ENCODE results near the gene ZMYND15. TPM values are rescaled to one million over a fixed set of nuclear protein-coding genes. Genes with fewer than 3 reads are reported as not detected.
A peak's percentile ranks its signal among the peaks of the same experiment; 100 is the strongest.
"Not testable (repeated sequence)": the region's sequence is repeated elsewhere in the genome, so short reads cannot be mapped to it uniquely, and the experiment has no call there.

The ZMYND15 gene
- total RNA-seq, 1 donor from 2014 or later, result 0.11 TPM

DNA sequence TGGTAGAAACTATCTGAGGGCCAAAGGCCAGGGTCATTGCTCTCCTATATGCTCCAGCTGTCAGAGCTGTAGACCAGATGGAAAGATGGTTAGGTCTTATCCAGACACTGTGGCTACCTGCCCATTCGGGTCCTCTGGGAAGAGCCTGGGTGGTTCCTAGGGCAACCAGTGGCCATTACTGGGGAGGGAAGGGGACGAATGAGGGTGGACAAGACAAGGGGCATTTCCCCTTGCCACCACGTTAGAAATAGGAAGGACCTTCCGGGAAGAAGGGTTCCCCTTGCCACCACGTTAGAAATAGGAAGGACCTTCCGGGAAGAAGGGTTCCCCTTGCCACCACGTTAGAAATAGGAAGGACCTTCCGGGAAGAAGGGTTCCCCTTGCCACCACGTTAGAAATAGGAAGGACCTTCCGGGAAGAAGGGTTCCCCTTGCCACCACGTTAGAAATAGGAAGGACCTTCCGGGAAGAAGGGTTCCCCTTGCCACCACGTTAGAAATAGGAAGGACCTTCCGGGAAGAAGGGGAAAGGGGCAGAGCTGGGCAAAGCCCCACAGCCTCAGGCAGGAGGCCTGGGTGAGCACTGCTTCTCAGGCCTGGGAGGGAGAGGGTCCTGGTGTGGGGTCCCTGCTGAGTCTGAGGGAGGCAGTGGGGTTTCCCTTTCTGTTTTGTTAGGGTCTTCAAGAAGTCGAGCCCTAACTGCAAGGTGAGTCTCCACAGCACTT lies 25.1 kb upstream of the ZMYND15 start:
- intact Hi-C loops (cut with DNase I); DNase-seq (ENCODE audit: missing footprints); ATAC-seq: not testable (repeated sequence)

DNA sequence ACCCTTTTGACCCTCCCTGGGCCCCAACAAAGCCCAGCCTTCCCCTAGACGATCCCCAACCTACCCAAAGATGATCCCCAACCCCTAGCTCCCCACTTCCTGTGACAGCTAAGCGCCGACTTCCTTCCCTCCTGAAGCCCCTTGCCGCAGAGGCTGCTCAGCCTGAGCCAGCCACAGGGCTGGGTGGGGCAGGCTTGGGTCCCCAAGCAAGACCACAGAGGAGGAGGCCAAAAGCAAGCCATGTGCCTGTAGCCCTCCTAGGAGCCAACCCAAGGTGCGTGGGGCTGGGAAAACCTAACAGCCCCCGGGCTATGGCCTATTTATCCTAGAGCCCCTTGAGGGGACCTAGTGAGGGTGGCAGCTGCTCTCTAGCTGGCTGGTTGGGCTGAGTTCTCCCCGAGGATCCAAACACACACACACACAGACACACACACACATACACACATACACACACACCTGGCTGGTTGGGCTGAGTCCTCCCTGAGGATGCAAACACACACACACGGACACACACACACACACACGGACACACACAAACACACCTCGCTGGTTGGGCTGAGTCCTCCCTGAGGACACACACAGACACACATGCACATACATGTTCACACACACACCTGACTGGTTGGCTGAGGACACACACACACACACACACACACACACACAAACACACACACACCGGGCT lies 24.4 kb upstream of the ZMYND15 start:
- DNase-seq (ENCODE audit: missing footprints), result no peak
- intact Hi-C loops (cut with DNase I), result no loop called here

DNA sequence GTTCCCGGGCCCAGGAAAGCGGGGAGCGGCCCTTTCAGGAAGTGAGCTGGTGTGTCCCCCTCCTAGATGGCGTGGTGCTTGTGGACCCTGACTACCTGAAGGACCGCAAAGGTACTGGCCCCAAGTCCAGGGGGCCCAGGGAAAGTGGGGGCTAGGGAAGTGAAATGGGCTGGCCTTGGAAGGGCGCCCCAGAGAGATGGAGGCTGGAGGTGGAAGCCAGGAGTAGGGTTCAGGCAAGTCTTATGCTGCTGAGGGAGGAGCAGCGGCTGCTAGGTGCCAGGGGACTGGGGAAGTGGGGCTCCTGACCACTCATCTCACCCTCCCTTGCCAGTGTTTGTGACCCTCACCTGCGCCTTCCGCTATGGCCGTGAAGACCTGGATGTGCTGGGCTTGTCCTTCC lies 23.6 kb upstream of the ZMYND15 start:
- intact Hi-C loops (cut with DNase I), result no loop called here
- no peak for ATAC-seq

More for the DNA sequence above, 24.4 kb upstream of the ZMYND15 start:
- ATAC-seq, result no peak

DNA sequence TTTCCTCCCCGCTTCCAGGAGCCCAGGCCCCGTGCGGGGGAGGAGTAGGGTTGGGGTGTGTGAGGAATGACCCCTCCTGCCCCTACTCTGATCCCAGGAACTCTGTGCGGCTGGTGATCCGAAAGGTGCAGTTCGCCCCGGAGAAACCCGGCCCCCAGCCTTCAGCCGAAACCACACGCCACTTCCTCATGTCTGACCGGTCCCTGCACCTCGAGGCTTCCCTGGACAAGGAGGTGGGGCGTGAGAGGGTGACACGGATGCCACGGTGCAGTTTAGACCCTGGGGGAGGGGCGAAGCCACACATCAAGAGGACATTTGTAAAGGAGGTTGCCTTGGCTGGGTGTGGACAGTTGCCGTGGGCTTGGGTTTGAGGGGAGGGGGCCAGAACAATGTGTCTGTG lies 21.8 kb upstream of the ZMYND15 start:
- intact Hi-C loops (cut with DNase I), result no loop called here
- DNase-seq (ENCODE audit: missing footprints), result peak; percentile 78

More for the DNA sequence above, 23.6 kb upstream of the ZMYND15 start:
- DNase-seq (ENCODE audit: missing footprints), result no peak

DNA sequence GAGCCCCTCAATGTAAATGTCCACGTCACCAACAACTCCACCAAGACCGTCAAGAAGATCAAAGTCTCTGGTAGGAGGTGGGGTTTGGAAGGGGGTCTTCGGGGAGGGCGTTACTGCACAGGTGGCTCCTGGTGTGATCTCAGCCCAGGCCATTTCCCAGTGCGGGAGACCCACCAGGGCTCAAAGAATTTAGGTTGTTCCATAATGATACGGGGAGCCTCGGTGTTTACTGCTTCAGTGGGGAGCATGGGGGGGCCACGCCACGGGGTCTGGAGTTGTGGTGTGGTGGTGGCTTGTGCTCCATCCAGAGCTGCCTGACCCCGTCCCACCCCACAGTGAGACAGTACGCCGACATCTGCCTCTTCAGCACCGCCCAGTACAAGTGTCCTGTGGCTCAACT lies 21.4 kb upstream of the ZMYND15 start:
- intact Hi-C loops (cut with DNase I), result no loop called here
- no peak for ATAC-seq
- DNase-seq (ENCODE audit: missing footprints), result no peak

More for the DNA sequence above, 21.8 kb upstream of the ZMYND15 start:
- no peak for ATAC-seq

DNA sequence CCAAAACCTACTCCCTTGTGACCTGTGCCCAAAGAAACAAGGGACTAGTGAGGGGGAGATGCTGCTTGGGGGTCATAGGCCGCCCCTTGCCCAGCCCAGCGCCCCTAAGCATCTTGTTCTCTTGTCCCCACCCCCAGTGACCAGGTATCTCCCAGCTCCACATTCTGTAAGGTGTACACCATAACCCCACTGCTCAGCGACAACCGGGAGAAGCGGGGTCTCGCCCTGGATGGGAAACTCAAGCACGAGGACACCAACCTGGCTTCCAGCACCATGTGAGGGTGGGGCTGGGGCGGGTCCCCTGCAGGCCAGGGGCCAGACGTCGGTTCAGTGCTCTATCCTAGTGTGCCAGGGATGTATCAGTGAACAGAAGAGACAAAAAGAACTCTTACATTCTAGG lies 20.5 kb upstream of the ZMYND15 start:
- DNase-seq (ENCODE audit: missing footprints) (no peak), ATAC-seq (no peak)
- intact Hi-C loops (cut with DNase I), result no loop called here

DNA sequence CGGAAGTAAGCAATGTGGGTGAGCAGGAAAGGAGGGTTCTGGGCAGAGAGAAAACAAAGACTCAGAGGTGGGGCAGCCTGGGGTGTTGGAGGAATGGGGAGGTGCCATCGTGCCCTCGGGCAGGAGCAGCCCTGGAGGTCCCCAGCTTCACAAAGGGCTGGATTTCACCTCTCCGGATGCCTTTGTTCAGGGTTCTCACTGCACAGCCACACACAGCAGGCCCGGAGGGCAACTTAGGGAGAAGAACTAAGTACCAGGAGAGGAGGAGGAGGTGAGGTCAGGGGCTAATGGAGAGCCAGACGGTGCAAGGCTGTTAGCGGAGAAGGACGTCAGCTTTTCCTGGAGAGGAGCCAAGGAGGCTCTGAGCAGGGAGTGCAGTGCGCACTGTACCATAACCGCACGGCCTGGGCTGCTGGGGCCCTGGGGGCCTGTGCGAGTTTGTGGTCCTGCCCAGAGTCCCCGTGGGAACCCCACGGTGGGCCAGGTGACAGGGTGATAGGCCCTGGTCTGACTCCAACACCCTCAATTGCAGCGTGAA lies 19.9 kb upstream of the ZMYND15 start:
- no peak for DNase-seq (ENCODE audit: missing footprints)
- intact Hi-C loops (cut with DNase I), result no loop called here
- peak; percentile 40 for ATAC-seq

DNA sequence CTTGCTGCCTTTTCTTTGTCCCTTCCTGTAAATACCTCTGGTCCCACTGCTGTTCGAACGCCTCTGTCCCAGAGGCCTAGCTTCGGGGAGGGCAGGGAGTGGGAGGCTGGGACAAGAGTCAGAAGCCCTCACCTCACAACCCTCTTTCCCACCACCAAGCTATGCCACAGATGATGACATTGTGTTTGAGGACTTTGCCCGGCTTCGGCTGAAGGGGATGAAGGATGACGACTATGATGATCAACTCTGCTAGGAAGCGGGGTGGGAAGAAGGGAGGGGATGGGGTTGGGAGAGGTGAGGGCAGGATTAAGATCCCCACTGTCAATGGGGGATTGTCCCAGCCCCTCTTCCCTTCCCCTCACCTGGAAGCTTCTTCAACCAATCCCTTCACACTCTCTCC lies 18.8 kb upstream of the ZMYND15 start:
- intact Hi-C loops (cut with DNase I), result no loop called here
- ATAC-seq (no peak), DNase-seq (ENCODE audit: missing footprints) (no peak)

DNA sequence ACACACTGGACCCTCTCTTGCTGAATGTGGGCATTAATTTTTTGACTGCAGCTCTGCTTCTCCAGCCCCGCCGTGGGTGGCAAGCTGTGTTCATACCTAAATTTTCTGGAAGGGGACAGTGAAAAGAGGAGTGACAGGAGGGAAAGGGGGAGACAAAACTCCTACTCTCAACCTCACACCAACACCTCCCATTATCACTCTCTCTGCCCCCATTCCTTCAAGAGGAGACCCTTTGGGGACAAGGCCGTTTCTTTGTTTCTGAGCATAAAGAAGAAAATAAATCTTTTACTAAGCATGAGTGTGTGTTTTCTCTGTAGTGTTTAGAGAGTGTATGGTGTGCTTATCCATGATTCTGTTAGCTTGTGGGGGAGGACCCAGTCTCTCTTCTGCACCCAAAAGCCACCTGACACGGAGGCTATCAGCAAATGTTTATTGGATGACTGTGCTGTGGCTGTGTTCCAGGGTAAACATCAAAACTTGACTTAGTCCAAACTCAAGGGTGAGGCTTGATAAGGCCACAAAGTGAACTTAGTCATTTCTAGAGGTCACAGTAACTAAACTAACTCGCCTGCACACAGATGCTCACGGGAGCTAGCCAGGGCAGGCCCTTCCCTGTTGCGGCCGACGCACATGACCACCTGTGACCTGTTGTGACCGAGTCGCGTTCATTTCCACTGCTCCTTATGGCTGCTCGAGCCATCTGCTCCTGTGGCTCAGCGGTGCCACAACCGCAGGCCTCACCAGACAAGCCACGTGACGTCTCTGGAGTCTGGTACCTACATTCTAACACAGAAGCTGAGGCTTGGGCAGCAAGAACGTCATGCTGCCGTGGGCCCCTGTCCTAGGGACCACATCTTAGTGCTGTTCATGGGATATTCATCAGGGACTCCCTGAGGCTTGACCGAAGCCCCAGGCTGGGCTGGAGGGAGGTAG lies 18.2 kb upstream of the ZMYND15 start:
- intact Hi-C loops (cut with DNase I), result no loop called here
- no peak for DNase-seq (ENCODE audit: missing footprints)

DNA sequence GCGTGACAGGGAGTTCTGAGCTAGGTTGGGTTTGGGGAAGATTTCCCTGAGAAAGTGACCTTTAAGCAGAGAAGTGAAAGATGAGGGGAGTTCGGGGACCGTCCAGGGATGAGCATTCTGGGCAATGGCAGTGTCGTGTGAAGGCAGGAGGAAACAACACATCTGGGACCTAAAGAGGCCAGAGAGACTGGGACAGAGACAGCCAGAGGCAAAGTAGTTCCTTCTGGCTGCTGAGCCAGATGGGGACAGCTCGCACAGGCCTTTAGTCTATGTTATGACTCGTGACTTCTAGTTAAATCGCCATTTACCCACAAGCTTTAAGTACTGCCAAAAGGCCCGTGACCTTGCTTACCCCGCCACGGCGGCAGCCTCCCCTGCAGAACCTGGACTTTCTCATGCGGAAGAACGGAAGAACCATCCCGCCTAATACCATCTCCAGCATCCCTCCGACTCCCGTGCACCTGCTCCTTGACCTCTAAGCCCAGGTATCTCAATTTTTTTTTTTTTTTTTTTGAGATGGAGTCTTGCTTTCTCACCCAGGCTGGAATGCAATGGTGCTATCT lies 16.9 kb upstream of the ZMYND15 start:
- intact Hi-C loops (cut with DNase I), result no loop called here
- ATAC-seq (no peak), DNase-seq (ENCODE audit: missing footprints) (no peak)

More for the DNA sequence above, 18.2 kb upstream of the ZMYND15 start:
- ATAC-seq, result peak; percentile 57

DNA sequence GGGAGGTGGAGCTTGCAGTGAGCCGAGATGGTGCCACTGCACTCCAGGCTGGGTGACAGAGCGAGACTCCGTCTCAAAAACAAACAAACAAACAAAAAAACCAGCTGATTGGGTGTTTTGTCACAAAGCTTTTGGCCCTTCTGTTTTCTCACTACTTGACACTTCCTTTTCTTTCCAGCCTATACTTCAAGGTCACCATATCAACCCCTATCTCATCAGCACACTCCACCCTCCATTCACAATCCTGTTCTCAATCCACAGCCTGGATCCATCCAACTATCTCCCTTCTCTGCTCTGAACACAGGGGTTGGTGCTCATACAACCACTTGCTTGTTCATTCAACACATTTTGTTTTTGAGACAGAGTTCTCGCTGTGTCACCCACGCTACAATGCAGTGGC lies 15.0 kb upstream of the ZMYND15 start:
- no peak for DNase-seq (ENCODE audit: missing footprints)
- intact Hi-C loops (cut with DNase I), result no loop called here
- ATAC-seq, result no peak

DNA sequence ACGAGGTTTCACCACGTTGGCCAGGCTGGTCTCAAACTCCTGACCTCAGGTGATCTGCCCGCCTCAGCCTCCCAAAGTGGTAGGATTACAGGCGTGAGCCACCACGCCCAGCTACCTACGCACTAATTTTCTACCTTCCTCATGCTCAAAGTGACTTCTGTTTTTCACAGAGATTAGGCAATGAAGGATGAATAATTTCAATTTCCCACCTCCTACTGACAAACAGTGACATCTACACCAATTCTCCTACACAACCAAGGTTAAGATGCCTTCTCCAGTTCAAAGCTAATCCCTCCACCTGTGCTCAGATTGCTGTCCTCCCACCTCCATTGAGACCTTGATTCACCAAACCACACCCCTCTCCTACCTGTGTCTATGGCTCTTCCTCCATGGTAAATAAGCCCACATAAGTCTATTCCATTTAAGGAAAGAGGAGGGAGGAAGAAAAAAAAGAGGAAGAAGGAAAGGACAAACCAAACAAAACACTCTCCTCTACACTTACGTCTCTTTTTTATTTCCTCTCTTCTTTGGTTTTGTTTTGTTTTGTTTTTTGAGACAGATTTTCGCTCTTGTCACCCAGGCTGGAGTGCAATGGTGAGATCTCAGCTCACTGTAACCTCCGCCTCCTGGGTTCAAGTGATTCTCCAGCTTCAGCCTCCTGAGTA lies 13.9 kb upstream of the ZMYND15 start:
- DNase-seq (ENCODE audit: missing footprints), result no peak
- no peak for ATAC-seq
- intact Hi-C loops (cut with DNase I), result no loop called here

DNA sequence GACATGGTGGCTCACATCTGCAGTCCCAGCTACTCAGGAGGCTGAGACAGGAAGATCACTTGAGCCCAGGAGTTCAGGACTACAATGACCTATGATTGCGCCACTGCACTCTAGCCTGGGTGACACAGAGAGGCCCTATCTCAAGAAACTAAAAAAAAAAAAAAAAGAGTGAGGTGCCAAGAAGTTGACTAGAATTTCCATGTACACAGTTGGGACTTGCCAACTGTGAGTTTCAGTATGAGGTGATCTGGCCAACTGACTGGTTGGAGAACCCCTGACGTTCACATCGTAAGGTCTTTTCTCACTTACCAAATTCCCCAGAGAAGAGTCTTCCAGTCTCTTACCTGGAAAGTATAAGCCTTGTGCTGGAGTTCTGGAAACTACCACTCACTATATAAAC lies 11.5 kb upstream of the ZMYND15 start:
- intact Hi-C loops (cut with DNase I), result no loop called here
- ATAC-seq (no peak), DNase-seq (ENCODE audit: missing footprints) (peak; percentile 20)

DNA sequence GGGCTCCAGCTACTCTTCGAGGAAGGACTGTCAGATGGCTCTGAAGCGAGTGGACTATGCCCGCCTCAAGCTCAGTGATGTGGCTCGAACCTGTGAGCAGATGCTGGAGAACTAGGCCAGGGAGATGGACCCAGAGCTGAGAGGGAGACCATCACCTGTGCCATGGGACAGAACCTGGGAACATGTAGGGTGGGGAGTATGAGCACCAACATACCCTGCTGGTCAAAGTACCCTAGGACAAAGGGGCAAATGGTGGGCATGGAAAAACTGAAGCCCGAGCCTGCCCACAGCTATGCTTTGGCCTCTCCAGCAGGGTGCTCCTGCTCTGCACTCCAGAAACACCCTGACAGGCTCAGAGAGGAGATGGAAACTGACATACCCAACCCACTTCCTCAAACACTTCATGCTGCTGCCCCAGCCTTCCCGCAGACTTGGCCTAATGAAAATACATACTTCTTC lies 6.5 kb upstream of the ZMYND15 start:
- ATAC-seq (no peak), DNase-seq (ENCODE audit: missing footprints) (peak; percentile 80)
- intact Hi-C loops (cut with DNase I), result loop anchor here (5.0 kb wide), 1 partner anchor 54 kb away; the partner anchor contains the start of genes GLTPD2 and VMO1

DNA sequence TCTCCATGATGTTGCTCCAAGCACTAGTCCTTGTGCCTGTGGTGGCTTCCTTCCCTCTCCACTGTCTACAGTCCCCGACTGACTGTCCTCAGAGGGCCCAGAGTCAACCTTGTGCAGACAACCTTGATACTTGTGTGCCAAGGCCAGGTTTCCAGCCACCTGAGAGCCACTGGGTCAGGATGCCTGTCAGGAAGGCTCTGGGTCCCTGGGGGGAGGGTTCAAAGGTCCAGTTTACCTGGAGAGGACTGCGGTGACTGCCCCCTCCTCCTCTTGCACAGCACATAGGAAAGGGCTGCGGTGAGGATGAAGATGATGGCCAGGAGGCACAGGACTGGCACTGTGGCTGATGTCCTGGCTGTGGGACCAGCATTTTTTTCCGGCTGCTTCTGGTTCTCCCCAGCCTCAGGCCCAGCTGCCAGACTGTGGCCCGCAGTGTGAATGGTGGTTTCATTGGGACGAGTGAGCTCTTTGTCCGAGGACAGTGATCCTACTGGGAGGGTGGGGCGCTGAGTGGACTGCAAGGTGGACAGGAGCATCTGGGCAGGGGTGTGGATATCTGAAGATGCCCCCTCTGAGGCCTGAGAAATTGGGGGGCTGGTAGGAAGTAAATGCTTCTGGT lies 4.7 kb upstream of the ZMYND15 start:
- ATAC-seq (no peak), DNase-seq (ENCODE audit: missing footprints) (no peak)
- intact Hi-C loops (cut with DNase I), result loop anchor here (5.0 kb wide), 1 partner anchor 52 kb away; the partner anchor contains the start of genes GLTPD2 and VMO1

DNA sequence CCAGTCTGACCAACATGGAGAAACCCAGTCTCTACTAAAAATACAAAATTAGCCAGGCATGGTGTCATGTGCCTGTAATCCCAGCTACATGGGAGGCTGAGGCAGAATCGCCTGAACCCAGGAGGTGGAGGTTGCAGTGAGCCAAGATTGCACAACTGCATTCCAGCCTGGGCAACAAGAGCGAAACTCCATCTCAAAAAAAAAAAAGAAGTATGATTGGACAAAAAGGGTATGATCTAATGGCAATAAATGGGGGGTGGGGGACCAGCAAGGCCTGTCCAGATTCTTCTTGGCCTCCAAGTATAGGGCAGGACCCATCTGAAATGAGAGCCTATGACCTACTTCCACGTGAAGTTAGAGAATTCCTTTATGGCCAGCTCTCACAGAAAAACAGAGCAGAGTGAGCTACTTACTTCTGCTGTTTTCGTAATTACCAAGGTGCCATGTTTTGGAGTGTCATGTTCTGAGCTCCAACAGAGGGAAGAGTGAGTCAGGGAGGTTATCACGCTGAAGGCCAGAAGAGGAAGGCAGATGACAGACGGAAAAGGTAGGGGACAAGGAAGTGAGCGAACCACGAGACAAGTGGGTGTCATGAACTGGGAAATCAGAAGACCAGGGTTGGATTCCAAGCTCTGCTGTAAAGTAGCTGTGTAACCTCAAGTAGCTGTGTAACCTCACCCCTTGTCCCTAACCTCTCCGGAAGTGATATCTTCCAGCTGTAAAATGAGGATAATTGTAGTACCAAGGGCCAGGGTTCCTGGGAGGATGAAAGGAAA lies 3.6 kb upstream of the ZMYND15 start:
- ATAC-seq, result no peak
- no peak for DNase-seq (ENCODE audit: missing footprints)
- intact Hi-C loops (cut with DNase I), result no loop called here

Measured in Right ventricle myocardium inferior (tissue), 1 donor.